Effector memory CD4-positive, alpha-beta T cell (primary cell): ENCODE measurements around the gene CCNY.
"Not testable (repeated sequence)": the region's sequence is repeated elsewhere in the genome, so short reads cannot be mapped to it uniquely, and the experiment has no call there.

Experiments used
- DNase-seq, 3 donors: peaks; one replicate each; pipeline ENCODE4 v3.0.0-alpha.2; 2020
- H3K27ac ChIP-seq: 2 replicates; pipeline ENCODE4 v1.7.0; 2013; ENCODE audit warnings: mild to moderate bottlenecking, low read length, moderate library complexity; ENCODE audit not compliant: insufficient read depth, poor library complexity, severe bottlenecking
- H3K27me3 ChIP-seq: replicated peaks from 2 replicates; pipeline ENCODE4 v1.7.0; 2013; ENCODE audit warnings: mild to moderate bottlenecking, low read length; ENCODE audit not compliant: insufficient read depth, control insufficient read depth, poor library complexity, severe bottlenecking
- H3K36me3 ChIP-seq: 2 replicates; pipeline ENCODE4 v1.7.0; 2013; ENCODE audit warnings: mild to moderate bottlenecking, low read length, moderate library complexity; ENCODE audit not compliant: control insufficient read depth, insufficient read depth
- H3K4me1 ChIP-seq: 2 replicates; pipeline ENCODE4 v1.7.0; 2013; ENCODE audit warnings: low read length, mild to moderate bottlenecking; ENCODE audit not compliant: control insufficient read depth, insufficient read depth, poor library complexity, severe bottlenecking
- H3K4me3 ChIP-seq: 2 replicates; pipeline ENCODE4 v1.7.0; 2013; ENCODE audit warnings: low read length, low read depth, mild to moderate bottlenecking; ENCODE audit not compliant: insufficient read depth, poor library complexity, severe bottlenecking
- H3K9me3 ChIP-seq: 2 replicates; pipeline ENCODE4 v1.7.0; 2013; ENCODE audit warnings: mild to moderate bottlenecking, low read length, moderate library complexity; ENCODE audit not compliant: control insufficient read depth
- total RNA-seq, 3 donors: gene quantifications; one replicate each; lab custom pipeline; 2026; lab: John Stamatoyannopoulos, UW

The CCNY gene
- total RNA-seq: 75.8 to 127 (median 91.8) reads per million in 3 donors

GRCh38 chr10:35336084-35336831, at the start of gene CCNY:
Gene CCNY (plus strand): TSS chr10:35336509. CDS start chr10:35337054, 545 bp downstream.
- Histone ChIP-seq H3K27ac (peak within 1 kb of the TSS; percentile 65), H3K9me3 (no peaks in the 10 kb centered on the region), H3K4me3 (peak within 1 kb of the TSS; percentile 89), H3K4me1 (peaks cover 34% of the 10 kb centered on the region), H3K36me3 (no peaks in the 10 kb centered on the region), H3K27me3 (no peaks in the 10 kb centered on the region)
- peak; percentile 57 to 67 (median 66) for DNase-seq

- no peaks in the 10 kb centered on the region for H3K9me3 ChIP-seq
- H3K27ac ChIP-seq: no peak overlapping the region
Measured at GRCh38 chr10:35289198-35289597, 47.1 kb upstream of the CCNY start.

GRCh38 chr10:35294506-35294905, 41.8 kb upstream of the CCNY start:
- Histone ChIP-seq H3K27ac (no peak overlapping the region), H3K9me3 (no peaks in the 10 kb centered on the region), H3K4me3 (no peak overlapping the region), H3K4me1 (no peaks in the 10 kb centered on the region), H3K27me3 (no peaks in the 10 kb centered on the region), H3K36me3 (no peaks in the 10 kb centered on the region)
- DNase-seq: no peak

More at GRCh38 chr10:35289198-35289597, 47.1 kb upstream of the CCNY start:
- no peaks in the 10 kb centered on the region for H3K27me3 ChIP-seq
- no peaks in the 10 kb centered on the region for H3K36me3 ChIP-seq
- no peaks in the 10 kb centered on the region for H3K4me1 ChIP-seq
- DNase-seq: no peak
- no peak overlapping the region for H3K4me3 ChIP-seq

GRCh38 chr10:35299016-35299415, 37.3 kb upstream of the CCNY start:
- DNase-seq: no peak
- Histone ChIP-seq H3K9me3 (no peaks in the 10 kb centered on the region), H3K36me3 (no peaks in the 10 kb centered on the region), H3K4me1 (no peaks in the 10 kb centered on the region), H3K27me3 (no peaks in the 10 kb centered on the region), H3K4me3 (no peak overlapping the region), H3K27ac (no peak overlapping the region)

GRCh38 chr10:35300063-35300699, 36.1 kb upstream of the CCNY start:
- no peak overlapping the region for H3K27ac ChIP-seq
- H3K4me3 ChIP-seq: no peak overlapping the region
- H3K27me3 ChIP-seq: no peaks in the 10 kb centered on the region
- no peaks in the 10 kb centered on the region for H3K4me1 ChIP-seq
- no peak for DNase-seq
- no peaks in the 10 kb centered on the region for H3K9me3 ChIP-seq
- H3K36me3 ChIP-seq: no peaks in the 10 kb centered on the region

DNA sequence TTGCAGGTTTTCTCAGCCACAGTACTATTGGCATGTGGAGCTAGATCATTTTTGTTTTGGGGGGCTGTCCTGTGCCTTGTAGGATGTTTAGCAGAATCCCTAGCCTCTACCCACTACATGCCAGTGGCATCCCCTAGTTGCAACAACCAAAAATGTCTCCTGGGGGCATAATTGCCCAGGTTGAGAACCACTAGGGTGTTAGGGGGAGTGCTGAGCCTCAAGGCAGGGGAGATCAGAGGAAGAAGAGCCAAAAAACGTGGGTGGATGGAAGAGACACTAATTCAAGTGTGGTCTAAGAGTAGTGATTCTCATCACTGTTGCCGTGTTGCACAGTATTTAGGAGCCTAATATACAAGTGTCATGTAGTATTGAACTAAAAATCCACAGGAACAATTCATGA, 31.7 kb upstream of the CCNY start:
- no peak for DNase-seq
- no peaks in the 10 kb centered on the region for H3K4me1 ChIP-seq

DNA sequence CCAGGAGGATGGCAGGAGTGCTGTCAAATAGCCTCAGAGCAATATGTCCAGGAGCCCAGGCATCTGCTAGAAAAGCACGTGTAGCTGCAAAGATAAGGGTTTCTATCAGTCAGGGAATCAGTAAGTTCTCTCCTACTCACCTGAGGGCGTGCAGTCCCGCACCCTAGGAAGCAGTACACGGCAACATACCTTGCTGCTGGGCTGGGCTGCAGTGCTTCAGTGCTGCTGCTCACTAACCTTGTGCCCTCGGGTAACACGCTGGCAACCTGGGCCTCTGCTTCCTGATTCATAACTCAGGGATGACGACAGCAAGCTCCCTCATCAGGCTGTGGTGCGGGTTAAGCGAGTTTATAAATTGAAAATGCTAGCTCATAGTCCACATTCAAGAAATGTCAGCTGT, 29.5 kb upstream of the CCNY start:
- no peaks in the 10 kb centered on the region for H3K4me1 ChIP-seq
- no peaks in the 10 kb centered on the region for H3K9me3 ChIP-seq
- H3K36me3 ChIP-seq: no peaks in the 10 kb centered on the region
- no peak overlapping the region for H3K27ac ChIP-seq
- no peak for DNase-seq
- no peaks in the 10 kb centered on the region for H3K27me3 ChIP-seq
- H3K4me3 ChIP-seq: no peak overlapping the region

More for the DNA sequence above, 31.7 kb upstream of the CCNY start:
- no peak overlapping the region for H3K4me3 ChIP-seq
- no peak overlapping the region for H3K27ac ChIP-seq
- no peaks in the 10 kb centered on the region for H3K27me3 ChIP-seq
- H3K9me3 ChIP-seq: no peaks in the 10 kb centered on the region
- no peaks in the 10 kb centered on the region for H3K36me3 ChIP-seq

DNA sequence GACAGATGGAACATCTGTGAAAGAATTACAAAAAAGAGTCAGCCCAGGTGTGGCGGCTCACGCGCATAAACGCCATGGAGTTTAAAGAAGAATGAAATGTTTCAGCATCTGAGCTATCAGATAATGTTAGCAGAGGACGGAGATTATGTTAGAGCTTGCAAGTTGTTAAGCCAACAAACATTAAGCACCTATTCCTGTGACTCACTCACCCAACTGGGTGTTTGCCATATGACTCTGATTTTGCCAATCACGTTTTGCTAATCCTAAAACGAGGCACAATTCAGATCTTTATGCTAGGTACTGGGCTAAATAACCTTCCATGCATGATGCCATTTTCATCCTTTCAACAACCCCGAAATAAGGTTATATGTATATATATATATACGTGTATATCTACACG, 29.0 kb upstream of the CCNY start:
- H3K36me3 ChIP-seq: no peaks in the 10 kb centered on the region
- no peak for DNase-seq
- no peaks in the 10 kb centered on the region for H3K27me3 ChIP-seq
- H3K9me3 ChIP-seq: no peaks in the 10 kb centered on the region
- no peak overlapping the region for H3K27ac ChIP-seq
- no peak overlapping the region for H3K4me3 ChIP-seq
- no peaks in the 10 kb centered on the region for H3K4me1 ChIP-seq

GRCh38 chr10:35308809-35309208, 27.5 kb upstream of the CCNY start:
- Histone ChIP-seq H3K27ac (no peak overlapping the region), H3K4me3 (no peak overlapping the region), H3K4me1 (no peaks in the 10 kb centered on the region), H3K9me3 (no peaks in the 10 kb centered on the region), H3K27me3 (no peaks in the 10 kb centered on the region), H3K36me3 (no peaks in the 10 kb centered on the region)
- DNase-seq: no peak

DNA sequence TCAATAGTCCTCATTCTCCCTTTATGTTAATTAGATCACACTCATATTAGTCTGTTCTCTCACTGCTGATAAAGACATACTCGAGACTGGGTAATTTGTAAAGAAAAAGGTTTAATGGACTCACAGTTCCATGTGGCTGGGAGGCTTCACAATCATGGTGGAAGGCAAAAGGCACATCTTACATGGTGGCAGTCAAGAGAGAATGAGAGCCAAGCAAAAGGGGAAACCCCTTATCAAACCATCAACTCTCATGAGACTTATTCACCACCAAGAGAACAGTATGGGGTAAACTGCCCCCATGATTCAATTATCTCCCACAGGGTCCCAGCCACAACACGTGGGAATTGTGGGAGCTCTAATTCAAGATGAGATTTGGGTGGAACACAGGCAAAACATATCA, 22.2 kb upstream of the CCNY start:
- not testable (repeated sequence) for H3K4me3 ChIP-seq, H3K4me1 ChIP-seq, DNase-seq, H3K9me3 ChIP-seq, H3K36me3 ChIP-seq, H3K27me3 ChIP-seq, H3K27ac ChIP-seq
